GM18511 (cell line): ENCODE results near the gene GAS2L2.
"Not testable (repeated sequence)": the region's sequence is repeated elsewhere in the genome, so short reads cannot be mapped to it uniquely, and the experiment has no call there.

ENCODE experiments used
- ATAC-seq: cut with Tn5 transposase; IDR thresholded peaks from one replicate; pipeline ENCODE4 v1.9.1; 2021; ENCODE audit warnings: mild to moderate bottlenecking, moderate library complexity; ENCODE audit not compliant: unreplicated experiment

The GAS2L2 gene

GRCh38 chr17:35773679-35774425, 20.8 kb upstream of the GAS2L2 start:
- no peak for ATAC-seq

- ATAC-seq, result no peak
Observed at GRCh38 chr17:35773129-35773528, 20.1 kb upstream of the GAS2L2 start.

GRCh38 chr17:35769895-35770486, 17.0 kb upstream of the GAS2L2 start:
- ATAC-seq, result no peak

GRCh38 chr17:35768797-35769196, 15.8 kb upstream of the GAS2L2 start:
- no peak for ATAC-seq

GRCh38 chr17:35766903-35767510, 14.0 kb upstream of the GAS2L2 start:
- ATAC-seq, result no peak

- ATAC-seq, result no peak
Observed at GRCh38 chr17:35766489-35766877, 13.4 kb upstream of the GAS2L2 start.

GRCh38 chr17:35765756-35766488, 12.9 kb upstream of the GAS2L2 start:
- ATAC-seq, result no peak

GRCh38 chr17:35765086-35765710, 12.2 kb upstream of the GAS2L2 start:
- no peak for ATAC-seq

- peak; percentile 89 for ATAC-seq
Observed at GRCh38 chr17:35764123-35764991, 11.3 kb upstream of the GAS2L2 start.

- no peak for ATAC-seq
Observed at GRCh38 chr17:35763767-35764122, 10.7 kb upstream of the GAS2L2 start.

GRCh38 chr17:35761601-35762000, 8.6 kb upstream of the GAS2L2 start:
- no peak for ATAC-seq

GRCh38 chr17:35760587-35760986, 7.5 kb upstream of the GAS2L2 start, which contains the start of gene C17orf50:
Gene C17orf50 (plus strand): TSS chr17:35760887. CDS start chr17:35760942, 55 bp downstream.
- no peak for ATAC-seq

- ATAC-seq, result no peak
Observed at GRCh38 chr17:35757243-35757642, 4.2 kb upstream of the GAS2L2 start.

GRCh38 chr17:35752471-35752870, 568 bp downstream of the GAS2L2 start:
- ATAC-seq, result no peak

GRCh38 chr17:35751541-35751940, 1.5 kb downstream of the GAS2L2 start:
- ATAC-seq, result not testable (repeated sequence)

GRCh38 chr17:35750526-35751395, 2.3 kb downstream of the GAS2L2 start:
- ATAC-seq, result no peak

GRCh38 chr17:35749560-35750412, 3.3 kb downstream of the GAS2L2 start:
- ATAC-seq, result no peak

- ATAC-seq, result no peak
Observed at GRCh38 chr17:35748979-35749378, 4.1 kb downstream of the GAS2L2 start.
